Suprapubic skin (tissue), 3 donors: ENCODE data around the gene SCN4A.

Source experiments
- CTCF ChIP-seq, 2 donors: fragments of 200-600 bp in 1 of 2; fragments of 450-650 bp in 1 of 2; sonication (generic) in 1 of 2; IDR thresholded peaks; one replicate each; pipeline ENCODE4 v1.5.1; 2016 to 2019; ENCODE audit warnings: antibody characterized with exemption in 2 of 2, mild to moderate bottlenecking in 1 of 2, moderate library complexity in 1 of 2
- POLR2A ChIP-seq, 2 donors: fragments of 450-650 bp; IDR thresholded peaks; one replicate each; pipeline ENCODE4 v1.6.1; 2017; ENCODE audit warnings: antibody characterized with exemption in 2 of 2, mild to moderate bottlenecking in 2 of 2, moderate library complexity in 2 of 2

DNA sequence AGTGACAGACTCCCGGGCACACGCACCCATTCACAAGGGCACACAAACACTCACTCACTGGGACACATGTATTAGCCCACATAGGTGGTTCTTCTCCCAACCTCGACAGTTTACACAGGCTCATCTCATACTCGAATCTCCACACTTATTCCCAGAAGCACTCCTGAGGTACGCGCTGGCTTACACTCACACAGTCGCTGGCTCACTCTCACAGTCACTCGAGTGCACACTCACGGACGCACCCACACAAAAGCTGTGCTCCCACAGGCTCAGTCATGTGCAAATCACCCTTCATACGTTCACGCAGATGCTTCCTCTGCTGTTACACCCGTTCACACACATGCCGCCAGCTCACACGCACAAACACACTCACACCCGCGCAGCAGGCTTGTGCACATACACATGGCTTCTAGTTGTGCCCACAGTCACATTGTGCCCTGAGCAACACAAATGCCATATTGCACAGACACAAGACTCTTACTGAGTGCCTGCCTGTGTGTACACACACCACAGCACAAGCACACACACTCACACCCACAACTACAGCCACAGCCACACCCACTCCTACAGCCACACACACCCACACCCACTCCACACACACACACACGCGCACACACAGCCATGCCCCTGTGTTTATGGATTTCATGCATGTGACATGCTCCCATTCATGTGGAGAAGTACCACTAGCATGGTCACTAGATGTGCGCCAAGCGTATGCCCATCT lies 17.1 kb upstream of the SCN4A start:
- TF ChIP-seq CTCF (IDR thresholded peaks at IDR 0.05) (no peak), POLR2A (IDR thresholded peaks at IDR 0.05) (no peak)
